Sigmoid colon (tissue), 4 donors: ENCODE results near the gene SCMH1.

Source experiments
- CTCF ChIP-seq, 4 experiments: fragments of 450-650 bp in 3 of 4; fragments of 200-600 bp in 1 of 4; IDR thresholded peaks; one replicate each; pipeline ENCODE4 v1.5.1; 2016 to 2019; ENCODE audit warnings: antibody characterized with exemption in 4 of 4, mild to moderate bottlenecking in 3 of 4, moderate library complexity in 2 of 4
- EP300 ChIP-seq, 4 donors: sonication (generic); formaldehyde crosslinking; IDR thresholded peaks; one replicate each; pipeline ENCODE4 v1.6.1; 2017; ENCODE audit warnings: antibody characterized with exemption in 4 of 4
- POLR2A ChIP-seq, 2 donors: fragments of 450-650 bp; IDR thresholded peaks; one replicate each; pipeline ENCODE4 v1.6.1; 2016; ENCODE audit warnings: antibody characterized with exemption in 2 of 2, mild to moderate bottlenecking in 2 of 2, moderate library complexity in 2 of 2
- POLR2AphosphoS5 ChIP-seq, 4 donors: sonication (generic); formaldehyde crosslinking; IDR thresholded peaks; one replicate each; pipeline ENCODE4 v1.6.1; 2017; ENCODE audit warnings: antibody characterized with exemption in 4 of 4

- TF ChIP-seq POLR2AphosphoS5 (IDR thresholded peaks at IDR 0.05) (no peak), CTCF (IDR thresholded peaks at IDR 0.05) (no peak), EP300 (IDR thresholded peaks at IDR 0.05) (no peak), POLR2A (IDR thresholded peaks at IDR 0.05) (no peak)
Measured at GRCh38 chr1:41056907-41057306, 185.2 kb downstream of the SCMH1 start.
